ENCODE measurements around the gene MICAL3.
A peak's percentile ranks its signal among the peaks of the same experiment; 100 is the strongest.
"Not testable (repeated sequence)": the region's sequence is repeated elsewhere in the genome, so short reads cannot be mapped to it uniquely, and the experiment has no call there.

MICAL3 gene

DNA sequence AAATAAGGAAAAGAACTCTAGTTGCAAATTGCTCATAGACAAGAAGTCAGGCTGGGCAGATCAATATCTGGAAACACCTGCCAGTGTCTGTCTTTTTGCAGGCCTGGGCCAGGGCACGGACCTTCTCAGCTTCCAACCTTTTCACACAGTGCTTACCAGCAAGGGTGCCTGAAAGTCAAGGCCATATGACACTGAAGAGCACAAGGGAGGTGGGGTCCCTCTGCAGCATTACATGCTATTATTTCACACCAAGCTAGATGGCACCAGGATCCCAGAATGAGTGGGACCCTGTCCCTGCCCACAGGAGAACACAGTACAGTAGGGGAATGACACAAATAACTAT lies 47.6 kb upstream of the MICAL3 start:
- Histone ChIP-seq H2AFZ (ENCODE audit: low read length) (no peak overlapping the region), H3K9ac (ENCODE audit: low read length) (no peak overlapping the region), H3K4me3 (ENCODE audit: low read length) (no peak overlapping the region), H3K4me2 (ENCODE audit: low read depth, low read length) (no peak overlapping the region), H3F3A (ENCODE audit: insufficient read depth, low read length) (peaks cover 3% of the 10 kb centered on the region; the same call in 1 of the 2 replicates), H3K27me3 (replicated peaks; ENCODE audit: insufficient read depth, low read length) (no peaks in the 10 kb centered on the region), H4K20me1 (ENCODE audit: insufficient read depth, low read length) (no peaks in the 10 kb centered on the region), H3K4me1 (ENCODE audit: low read length) (peaks cover 11% of the 10 kb centered on the region; the same call in 1 of the 2 replicates), H3K9me2 (replicated peaks; ENCODE audit: insufficient read depth, low read length) (no peaks in the 10 kb centered on the region), H3K9me3 (replicated peaks; ENCODE audit: insufficient read depth, low read length) (no peaks in the 10 kb centered on the region), H3K79me2 (ENCODE audit: low read length) (peaks cover 4% of the 10 kb centered on the region), H3K27ac (ENCODE audit: low read length) (no peak overlapping the region), H3K36me3 (replicated peaks; ENCODE audit: insufficient read depth, low read length) (no peaks in the 10 kb centered on the region)
- TF ChIP-seq EZH2 (optimal IDR thresholded peaks at IDR 0.05; ENCODE audit: low read depth, low read length): no peak
- no peak for TF ChIP-seq CTCF (IDR thresholded peaks at IDR 0.05; ENCODE audit: low read length)
- no peak for TF ChIP-seq EZH2phosphoT487 (IDR thresholded peaks at IDR 0.05; ENCODE audit: low read length)
- no peak for DNase-seq

DNA sequence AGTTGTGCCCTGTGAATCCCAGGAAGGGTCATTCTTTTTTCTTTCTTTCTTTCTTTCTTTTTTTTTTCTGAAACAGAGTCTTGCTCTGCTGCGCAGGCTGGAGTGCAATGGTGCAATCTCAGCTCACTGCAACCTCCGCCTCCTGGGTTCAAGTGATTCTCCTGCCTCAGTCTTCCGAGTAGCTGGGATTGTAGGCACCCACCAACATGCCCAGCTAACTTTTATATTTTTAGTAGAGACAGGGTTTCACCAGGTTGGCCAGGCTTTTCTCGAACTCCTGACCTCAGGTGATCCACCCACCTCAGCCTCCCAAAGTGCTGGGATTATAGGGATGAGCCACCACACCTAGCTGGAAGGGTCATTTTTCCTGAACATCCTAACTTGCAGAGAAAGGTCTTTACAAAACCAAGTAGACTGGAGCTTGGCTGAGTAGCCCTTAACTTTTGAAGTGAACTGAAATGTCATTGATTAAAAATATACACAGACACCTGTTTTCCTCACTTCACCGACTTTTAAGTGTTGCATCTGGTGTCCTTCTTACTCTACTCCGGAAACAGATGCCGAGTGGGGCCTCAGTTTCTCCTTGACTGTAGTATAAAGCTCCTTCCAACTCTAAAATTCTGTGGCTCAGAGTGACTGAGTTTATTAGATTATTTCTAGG lies 47.1 kb upstream of the MICAL3 start:
- not testable (repeated sequence) for H3K36me3 ChIP-seq (replicated peaks; ENCODE audit: insufficient read depth, low read length); H3K9ac ChIP-seq (ENCODE audit: low read length); H3K27ac ChIP-seq (ENCODE audit: low read length); H3K9me2 ChIP-seq (replicated peaks; ENCODE audit: insufficient read depth, low read length); H3K9me3 ChIP-seq (replicated peaks; ENCODE audit: insufficient read depth, low read length); H3K79me2 ChIP-seq (ENCODE audit: low read length); H3K27me3 ChIP-seq (replicated peaks; ENCODE audit: insufficient read depth, low read length); H3K4me3 ChIP-seq (ENCODE audit: low read length); H4K20me1 ChIP-seq (ENCODE audit: insufficient read depth, low read length); DNase-seq; H3K4me2 ChIP-seq (ENCODE audit: low read depth, low read length); H2AFZ ChIP-seq (ENCODE audit: low read length); H3F3A ChIP-seq (ENCODE audit: insufficient read depth, low read length)
- peaks cover 13% of the 10 kb centered on the region for H3K4me1 ChIP-seq (ENCODE audit: low read length)

DNA sequence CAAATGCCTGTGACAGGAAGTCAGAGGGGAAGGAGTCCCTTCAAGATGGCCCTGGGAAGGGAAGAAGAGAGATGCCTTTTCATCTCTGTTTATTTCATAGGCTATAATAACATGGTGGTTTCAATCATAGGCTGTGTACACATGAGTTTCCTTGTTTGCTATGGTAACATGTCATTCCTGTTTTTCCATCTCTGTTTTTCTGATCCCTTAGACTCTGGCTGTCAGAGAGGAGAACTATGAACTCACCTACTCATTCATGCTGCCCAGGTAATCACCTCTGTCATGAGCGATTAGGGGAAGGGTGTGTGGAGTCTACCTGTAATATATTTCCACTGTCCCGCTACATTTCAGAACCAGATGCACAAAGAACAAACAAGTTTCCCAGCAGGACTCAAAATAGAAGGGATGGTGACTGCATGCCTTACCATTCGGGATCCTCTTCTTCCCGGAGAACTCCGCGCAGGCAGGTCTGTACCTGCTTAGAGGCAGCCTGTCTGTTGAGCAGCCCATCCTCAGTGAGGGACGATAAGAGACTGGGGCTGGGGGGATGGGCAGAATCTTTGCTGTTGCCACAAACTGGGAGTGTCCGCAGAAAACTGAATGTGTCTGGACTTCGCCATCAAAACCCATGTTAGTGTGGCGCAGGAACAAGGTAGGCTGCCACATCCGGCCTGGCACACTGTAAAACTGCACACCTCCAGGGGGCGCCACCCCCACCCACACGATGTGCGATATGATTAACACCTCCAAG lies 46.4 kb upstream of the MICAL3 start:
- Histone ChIP-seq H3K4me1 (ENCODE audit: low read length) (peaks cover 15% of the 10 kb centered on the region), H3K4me3 (ENCODE audit: low read length) (no peak overlapping the region), H3K27me3 (replicated peaks; ENCODE audit: insufficient read depth, low read length) (no peaks in the 10 kb centered on the region), H4K20me1 (ENCODE audit: insufficient read depth, low read length) (no peaks in the 10 kb centered on the region), H3K9me2 (replicated peaks; ENCODE audit: insufficient read depth, low read length) (no peaks in the 10 kb centered on the region), H3K79me2 (ENCODE audit: low read length) (no peaks in the 10 kb centered on the region), H3K9me3 (replicated peaks; ENCODE audit: insufficient read depth, low read length) (no peaks in the 10 kb centered on the region), H3K27ac (ENCODE audit: low read length) (no peak overlapping the region), H3K4me2 (ENCODE audit: low read depth, low read length) (no peak overlapping the region), H3F3A (ENCODE audit: insufficient read depth, low read length) (peaks cover 8% of the 10 kb centered on the region; the same call in 1 of the 2 replicates), H3K36me3 (replicated peaks; ENCODE audit: insufficient read depth, low read length) (no peaks in the 10 kb centered on the region), H3K9ac (ENCODE audit: low read length) (no peak overlapping the region), H2AFZ (ENCODE audit: low read length) (no peak overlapping the region)
- DNase-seq: no peak
- peak; percentile 15; the same call in 1 of the 2 replicates for TF ChIP-seq CTCF (IDR thresholded peaks at IDR 0.05; ENCODE audit: low read length)
- no peak for TF ChIP-seq EZH2 (optimal IDR thresholded peaks at IDR 0.05; ENCODE audit: low read depth, low read length)

DNA sequence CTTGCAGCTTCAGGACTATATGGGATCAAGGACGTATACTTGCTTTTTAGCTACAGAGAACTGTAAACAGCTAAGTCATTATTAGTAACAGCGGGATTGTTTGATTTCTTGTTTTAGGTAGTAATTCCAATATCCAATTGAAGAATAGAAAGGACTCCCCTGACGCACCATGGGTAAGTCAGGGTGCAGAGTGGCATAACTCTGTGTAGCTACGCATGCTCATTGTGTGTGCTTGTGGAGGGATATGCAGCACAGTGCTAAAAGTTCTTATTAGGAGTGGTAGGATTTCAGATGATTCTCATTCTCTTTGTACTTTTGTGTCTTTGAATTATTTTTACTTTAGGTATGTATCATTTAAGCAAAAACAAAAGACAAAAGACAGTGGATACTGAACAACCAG lies 45.7 kb upstream of the MICAL3 start:
- H3K4me2 ChIP-seq (ENCODE audit: low read depth, low read length): no peak overlapping the region

More for the DNA sequence above, 45.7 kb upstream of the MICAL3 start:
- DNase-seq: no peak
- H4K20me1 ChIP-seq (ENCODE audit: insufficient read depth, low read length): no peaks in the 10 kb centered on the region
- H3K36me3 ChIP-seq (replicated peaks; ENCODE audit: insufficient read depth, low read length): no peaks in the 10 kb centered on the region
- H3K9me3 ChIP-seq (replicated peaks; ENCODE audit: insufficient read depth, low read length): no peaks in the 10 kb centered on the region
- H3K9me2 ChIP-seq (replicated peaks; ENCODE audit: insufficient read depth, low read length): no peaks in the 10 kb centered on the region
- no peak overlapping the region for H3K9ac ChIP-seq (ENCODE audit: low read length)
- H3F3A ChIP-seq (ENCODE audit: insufficient read depth, low read length): peaks cover 8% of the 10 kb centered on the region; the same call in 1 of the 2 replicates
- H3K27ac ChIP-seq (ENCODE audit: low read length): no peak overlapping the region
- H2AFZ ChIP-seq (ENCODE audit: low read length): no peak overlapping the region
- H3K79me2 ChIP-seq (ENCODE audit: low read length): no peaks in the 10 kb centered on the region
- H3K4me1 ChIP-seq (ENCODE audit: low read length): peaks cover 19% of the 10 kb centered on the region
- no peaks in the 10 kb centered on the region for H3K27me3 ChIP-seq (replicated peaks; ENCODE audit: insufficient read depth, low read length)
- H3K4me3 ChIP-seq (ENCODE audit: low read length): no peak overlapping the region
- TF ChIP-seq EZH2 (optimal IDR thresholded peaks at IDR 0.05; ENCODE audit: low read depth, low read length) (no peak), EZH2phosphoT487 (IDR thresholded peaks at IDR 0.05; ENCODE audit: low read length) (no peak), CTCF (IDR thresholded peaks at IDR 0.05; ENCODE audit: low read length) (no peak)

All from MM.1S (cell line).